Activated CD4-positive, alpha-beta T cell treated with anti-CD3 and anti-CD28 coated beads, Interleukin-2, Interleukin-6, amounts not matched to agents 100 ng/mL and 50 ng/mL, durations not matched to agents 16 hours and 8 hours (primary cell): ENCODE measurements around the gene C19orf12.

Experiments used
- DNase-seq: peaks from one replicate; pipeline ENCODE4 v3.0.0-alpha.2; 2020

C19orf12 gene

GRCh38 chr19:29662278-29662603 lies 52.8 kb downstream of the C19orf12 start:
- DNase-seq, result no peak

- no peak for DNase-seq
Measured at GRCh38 chr19:29660835-29661234, 54.2 kb downstream of the C19orf12 start.

GRCh38 chr19:29658221-29658991 lies 56.7 kb downstream of the C19orf12 start:
- DNase-seq, result no peak

DNA sequence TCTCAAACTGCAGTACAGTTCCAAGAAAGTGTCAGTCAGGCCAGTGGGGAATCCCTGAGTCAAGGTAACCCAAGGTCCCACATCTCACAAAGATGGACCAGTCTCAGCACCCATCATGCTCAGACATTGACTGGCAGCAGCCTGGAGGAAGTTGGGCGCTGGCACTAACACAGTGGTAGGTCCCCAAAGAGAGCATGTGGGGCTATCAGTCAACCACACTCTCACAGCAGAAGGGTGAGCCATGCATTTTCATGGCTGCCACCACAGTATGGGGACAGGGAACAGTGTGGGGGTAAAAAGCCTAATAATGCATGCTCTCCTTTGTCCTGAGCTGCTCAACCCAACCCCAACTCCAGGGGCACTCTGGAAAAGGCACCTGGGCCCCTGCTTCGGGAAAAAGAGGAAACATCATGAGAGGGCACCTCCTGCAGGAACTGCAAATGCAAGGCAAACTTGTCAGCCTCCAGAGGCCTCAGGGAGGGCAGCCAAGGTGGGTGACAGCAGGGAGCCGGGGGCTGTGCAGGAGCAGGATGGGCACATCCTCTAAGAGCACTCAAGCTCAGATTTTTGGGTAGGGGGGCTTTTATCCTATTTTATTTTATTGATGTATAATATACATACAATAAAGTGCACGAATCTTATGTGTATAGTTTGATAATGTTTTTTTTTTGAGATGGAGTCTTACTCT lies 59.3 kb downstream of the C19orf12 start:
- DNase-seq, result no peak

DNA sequence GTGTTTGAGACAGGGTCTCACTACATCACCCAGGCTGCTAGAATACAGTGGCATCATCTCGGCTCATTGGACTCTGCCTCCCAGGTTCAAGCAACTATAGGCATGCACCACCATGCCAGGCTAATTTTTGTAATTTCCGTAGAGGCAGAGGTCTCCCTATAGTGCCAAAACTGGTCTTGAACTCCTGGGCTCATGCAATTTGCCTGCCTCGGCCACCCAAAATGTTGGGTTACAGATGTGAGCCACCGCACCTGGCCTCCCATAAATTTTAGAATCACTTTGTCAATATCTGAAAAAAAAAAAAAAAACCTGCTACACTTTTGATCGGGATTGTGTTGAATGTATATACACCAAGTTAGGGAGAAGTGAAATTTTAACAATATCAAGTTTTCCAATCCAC lies 61.7 kb downstream of the C19orf12 start:
- no peak for DNase-seq

DNA sequence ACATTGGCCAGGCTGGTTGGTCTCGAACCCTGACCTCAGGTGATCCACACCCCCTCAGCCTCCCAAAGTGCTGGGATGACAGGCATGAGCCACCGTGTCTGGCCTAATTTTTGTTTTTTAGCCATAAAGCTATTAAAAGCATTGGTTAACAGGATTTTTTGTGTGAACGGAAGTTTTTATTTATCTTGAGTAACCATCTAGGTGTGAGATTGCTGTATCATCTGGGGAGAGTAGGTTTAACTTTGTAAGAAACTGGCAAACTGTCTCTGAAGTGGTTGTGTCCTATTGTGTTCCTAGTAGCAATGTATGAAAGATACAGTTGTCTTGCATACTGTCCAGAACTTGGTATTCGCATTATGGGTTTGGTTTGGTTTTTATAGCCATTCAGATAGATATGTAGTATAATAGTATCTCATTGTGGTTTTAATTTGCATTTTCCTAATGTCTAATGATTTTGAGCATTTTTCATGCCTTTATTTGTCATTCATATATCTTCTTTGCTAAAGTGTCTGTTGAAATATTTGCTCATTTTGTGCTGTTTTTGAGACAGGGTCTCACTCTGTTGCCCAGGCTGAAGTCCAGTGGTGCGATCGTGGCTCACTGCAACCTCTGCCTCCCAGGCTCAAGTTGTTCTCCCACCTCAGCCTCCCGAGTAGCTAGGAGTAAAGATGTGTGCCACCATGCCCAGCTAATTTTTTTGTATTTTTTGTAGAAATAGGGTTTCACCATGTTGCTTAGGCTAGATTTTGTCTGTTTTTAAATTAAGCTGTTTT lies 63.3 kb downstream of the C19orf12 start:
- no peak for DNase-seq

DNA sequence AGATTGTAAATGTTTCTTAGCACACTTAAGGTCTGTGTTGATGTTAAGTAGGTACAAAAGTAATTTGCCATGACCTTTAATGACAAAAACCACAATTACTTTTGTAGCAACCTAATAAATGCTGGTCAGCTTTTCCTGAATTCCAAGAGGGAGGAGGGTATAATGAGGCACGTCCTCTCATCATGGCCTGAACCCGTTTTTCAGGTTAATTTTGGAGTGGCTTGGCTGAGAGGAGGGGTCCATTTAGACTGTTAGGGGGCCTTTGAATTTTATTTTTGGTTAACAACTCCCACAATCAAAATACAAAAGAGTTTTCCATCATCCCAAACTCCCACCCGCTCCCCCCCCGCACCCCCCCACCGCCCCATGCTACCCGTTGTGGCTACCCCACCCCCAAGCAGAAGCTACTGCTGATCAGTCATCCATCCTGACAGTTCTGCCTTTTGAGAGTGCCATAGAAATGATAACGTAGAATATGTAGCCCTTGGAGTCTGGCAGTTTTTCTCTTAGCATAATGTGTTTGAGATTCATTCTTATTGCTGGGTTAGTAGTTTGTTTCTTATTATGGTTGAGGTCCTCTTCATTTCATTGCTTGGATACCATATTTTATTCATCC lies 64.2 kb downstream of the C19orf12 start:
- no peak for DNase-seq
